Measurements from ENCODE around the gene TNS4. TPM values are rescaled to one million over a fixed set of nuclear protein-coding genes. Genes with fewer than 3 reads are reported as not detected.

Gene TNS4
- total and polyA plus RNA-seq, 8 donors: 0.16 to 0.24 TPM; not detected in 6

DNA sequence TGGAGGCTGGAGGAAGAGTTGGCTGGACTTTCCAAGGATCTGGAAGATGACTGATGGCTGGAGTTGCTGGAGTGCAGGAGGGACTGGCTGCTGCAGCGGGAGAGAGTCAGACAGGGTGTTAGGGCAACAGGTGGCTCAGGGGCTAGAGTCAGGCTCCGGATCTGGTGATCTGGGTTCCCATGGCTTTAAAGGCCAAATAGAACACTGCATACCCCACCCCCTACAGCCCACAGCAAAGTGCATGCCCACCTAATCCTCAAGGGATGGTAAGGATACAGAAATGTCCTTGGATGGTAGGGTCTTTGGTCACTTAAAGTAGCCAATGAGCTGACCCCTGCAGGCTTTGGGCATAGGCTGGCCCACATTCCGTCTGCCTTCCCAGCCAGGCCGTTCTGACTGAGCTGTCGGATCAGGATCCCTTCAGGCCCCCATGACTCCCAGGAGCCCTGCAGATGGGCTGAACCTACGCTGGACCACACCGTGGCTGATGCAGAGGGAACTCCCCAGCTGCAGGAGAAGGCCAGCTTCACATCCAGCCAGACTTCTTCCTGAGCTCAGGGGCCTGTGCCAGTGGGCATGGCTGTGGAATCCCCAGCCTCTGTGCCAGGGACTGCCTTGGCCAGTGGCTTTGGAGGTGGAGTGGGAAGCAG, 13.9 kb downstream of the TNS4 start:
- H3K27ac ChIP-seq: no peak overlapping the region
- no peaks in the 10 kb centered on the region for H3K27me3 ChIP-seq
- intact Hi-C loops (cut with DNase I): no loop called here
- no peak overlapping the region for H3K4me3 ChIP-seq
- WGBS, 2 donors: 63 to 71% methylated on average over 7 of the region's 7 CpGs
- FAIRE-seq (no peak), ATAC-seq (no peak), DNase-seq (no peak)
- no peaks in the 10 kb centered on the region for H3K9me3 ChIP-seq
- H3K36me3 ChIP-seq: no peaks in the 10 kb centered on the region
- peaks cover 0 to 3% (median 0%) of the 10 kb centered on the region in 3 donors for H3K4me1 ChIP-seq
- TF ChIP-seq, protein P1, sequence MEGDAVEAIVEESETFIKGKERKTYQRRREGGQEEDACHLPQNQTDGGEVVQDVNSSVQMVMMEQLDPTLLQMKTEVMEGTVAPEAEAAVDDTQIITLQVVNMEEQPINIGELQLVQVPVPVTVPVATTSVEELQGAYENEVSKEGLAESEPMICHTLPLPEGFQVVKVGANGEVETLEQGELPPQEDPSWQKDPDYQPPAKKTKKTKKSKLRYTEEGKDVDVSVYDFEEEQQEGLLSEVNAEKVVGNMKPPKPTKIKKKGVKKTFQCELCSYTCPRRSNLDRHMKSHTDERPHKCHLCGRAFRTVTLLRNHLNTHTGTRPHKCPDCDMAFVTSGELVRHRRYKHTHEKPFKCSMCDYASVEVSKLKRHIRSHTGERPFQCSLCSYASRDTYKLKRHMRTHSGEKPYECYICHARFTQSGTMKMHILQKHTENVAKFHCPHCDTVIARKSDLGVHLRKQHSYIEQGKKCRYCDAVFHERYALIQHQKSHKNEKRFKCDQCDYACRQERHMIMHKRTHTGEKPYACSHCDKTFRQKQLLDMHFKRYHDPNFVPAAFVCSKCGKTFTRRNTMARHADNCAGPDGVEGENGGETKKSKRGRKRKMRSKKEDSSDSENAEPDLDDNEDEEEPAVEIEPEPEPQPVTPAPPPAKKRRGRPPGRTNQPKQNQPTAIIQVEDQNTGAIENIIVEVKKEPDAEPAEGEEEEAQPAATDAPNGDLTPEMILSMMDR (IDR thresholded peaks at IDR 0.05): no peak

DNA sequence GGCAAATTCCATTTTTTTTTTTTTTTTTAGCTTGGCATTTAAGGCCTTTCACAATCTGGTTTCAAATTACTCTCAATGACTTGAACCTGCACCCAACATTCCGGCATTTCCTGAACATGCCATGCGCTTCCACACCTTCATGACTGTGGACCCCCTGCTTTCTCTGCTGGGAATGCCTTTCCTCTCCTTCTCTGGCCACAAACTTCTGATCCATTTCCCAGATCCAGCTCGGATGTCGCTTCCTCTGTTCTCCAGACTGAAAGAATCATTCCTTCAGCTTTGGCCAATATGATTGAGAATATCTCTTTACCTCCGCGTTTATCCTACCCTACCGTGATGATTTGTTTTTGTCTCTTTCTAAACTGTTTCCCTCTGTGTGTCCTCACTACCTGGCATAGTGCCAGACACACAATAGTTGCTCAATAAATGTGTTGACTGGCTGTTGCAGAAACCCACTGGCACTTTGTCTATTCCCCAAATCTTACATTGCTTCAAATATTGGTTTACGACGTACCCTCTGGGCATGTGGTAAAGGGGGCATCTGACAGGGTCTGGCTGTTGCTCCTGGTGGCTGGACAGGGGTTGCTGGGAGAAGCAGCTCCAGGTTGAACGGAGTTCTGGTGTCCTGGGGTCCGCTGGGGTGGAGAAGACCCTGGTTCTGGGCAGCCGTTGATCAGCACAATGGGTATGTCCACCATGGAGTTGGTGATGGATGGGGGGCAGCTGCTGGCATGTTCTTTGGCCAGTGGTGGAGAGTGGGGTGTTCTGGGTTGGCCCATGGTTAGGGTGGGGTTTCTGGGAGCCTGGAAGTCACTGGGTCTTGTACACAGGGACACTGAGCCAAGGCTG, 14.7 kb downstream of the TNS4 start:
- WGBS, 2 donors: 72 to 79% methylated on average over 12 of the region's 12 CpGs
- no peak for FAIRE-seq
- Histone ChIP-seq H3K9me3 (no peaks in the 10 kb centered on the region), H3K36me3 (no peaks in the 10 kb centered on the region), H3K4me1 (peaks cover 0 to 3% (median 0%) of the 10 kb centered on the region in 3 donors), H3K27ac (no peak overlapping the region), H3K4me3 (no peak overlapping the region), H3K27me3 (no peaks in the 10 kb centered on the region)
- intact Hi-C loops (cut with DNase I): no loop called here
- no peak for ATAC-seq
- TF ChIP-seq, protein P1 (IDR thresholded peaks at IDR 0.05): no peak
- DNase-seq: no peak

DNA sequence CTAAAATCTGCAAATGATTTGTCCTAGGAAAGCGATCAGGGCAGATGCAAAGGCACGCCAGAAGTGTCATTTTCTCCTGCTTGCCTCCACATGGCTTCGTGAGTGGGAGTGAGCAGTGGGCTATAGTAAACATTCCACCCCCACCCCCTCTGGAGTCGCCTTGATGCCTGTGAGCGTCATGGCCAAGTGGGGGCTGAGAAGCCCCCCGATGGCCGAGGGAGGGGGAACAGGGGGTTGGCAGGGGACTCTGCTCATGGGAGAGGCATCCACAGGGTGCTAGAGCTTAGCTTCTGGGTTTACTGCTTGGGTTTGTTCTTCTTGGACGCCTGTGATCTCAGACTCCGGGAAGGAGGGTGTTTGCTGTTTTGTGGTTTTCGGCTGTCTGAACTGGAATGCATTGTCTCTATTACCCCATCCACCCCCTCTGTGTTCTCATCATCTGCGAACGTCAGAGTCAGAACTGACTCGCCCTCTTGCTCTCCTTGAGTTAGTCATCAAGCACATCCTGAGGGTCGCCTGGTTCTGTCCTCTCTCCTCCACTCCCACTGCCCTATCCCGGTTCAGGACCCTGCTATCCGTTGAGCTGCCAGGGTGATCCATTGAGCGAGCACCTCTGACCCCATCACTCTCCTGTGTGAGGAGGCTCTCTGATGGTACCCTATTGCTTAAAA, 15.4 kb downstream of the TNS4 start:
- FAIRE-seq (no peak), DNase-seq (no peak), ATAC-seq (peak in 3 of 4 donors; percentile 32 to 50 (median 34))
- no peaks in the 10 kb centered on the region for H3K9me3 ChIP-seq
- WGBS, 2 donors: 41 to 46% methylated on average over 17 of the region's 17 CpGs
- H3K36me3 ChIP-seq: no peaks in the 10 kb centered on the region
- H3K27ac ChIP-seq: no peak overlapping the region
- no peak overlapping the region for H3K4me3 ChIP-seq
- intact Hi-C loops (cut with DNase I): no loop called here
- H3K27me3 ChIP-seq: no peaks in the 10 kb centered on the region
- TF ChIP-seq, protein P1 (IDR thresholded peaks at IDR 0.05): no peak
- H3K4me1 ChIP-seq: peaks cover 0 to 3% (median 0%) of the 10 kb centered on the region in 3 donors

DNA sequence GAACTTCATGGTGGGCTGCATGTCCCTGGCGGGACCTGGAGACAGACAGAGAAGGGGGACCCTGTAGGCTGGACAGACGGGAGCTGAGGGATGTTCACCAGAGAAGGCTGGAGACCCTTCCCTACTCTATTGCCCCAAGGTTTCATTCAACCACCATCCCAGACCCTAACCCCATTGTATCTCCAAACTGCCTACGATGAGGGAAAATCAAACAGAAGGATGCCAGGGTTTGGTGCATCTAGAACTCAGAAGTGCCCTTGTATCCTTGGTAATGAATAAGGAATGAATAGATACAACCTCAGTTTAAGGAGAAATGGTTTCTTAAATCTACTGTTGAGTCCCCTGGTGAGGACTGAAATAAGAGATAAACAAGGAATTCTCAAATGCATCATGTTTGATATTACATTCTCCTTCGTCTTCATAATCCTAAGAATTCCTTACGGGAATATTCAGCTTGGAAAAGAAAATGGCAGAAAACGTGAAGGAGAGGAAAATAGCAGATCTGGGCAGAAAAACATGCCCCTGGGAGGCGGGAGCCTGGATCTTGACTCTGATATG, 16.4 kb downstream of the TNS4 start:
- Histone ChIP-seq H3K27ac (no peak overlapping the region), H3K4me3 (no peak overlapping the region), H3K4me1 (no peaks in the 10 kb centered on the region), H3K27me3 (no peaks in the 10 kb centered on the region), H3K36me3 (no peaks in the 10 kb centered on the region), H3K9me3 (no peaks in the 10 kb centered on the region)
- ATAC-seq (no peak), FAIRE-seq (no peak), DNase-seq (no peak)
- TF ChIP-seq, protein P1 (IDR thresholded peaks at IDR 0.05): no peak
- WGBS, 2 donors: 58 to 70% methylated on average over 7 of the region's 7 CpGs
- intact Hi-C loops (cut with DNase I): no loop called here

Data from pancreas (tissue), 10 donors.